ENCODE results near the gene CCDC172.

GRCh38 chr10:116429288-116429977 is 105.2 kb downstream of the CCDC172 start:
- TF ChIP-seq, protein P1, sequence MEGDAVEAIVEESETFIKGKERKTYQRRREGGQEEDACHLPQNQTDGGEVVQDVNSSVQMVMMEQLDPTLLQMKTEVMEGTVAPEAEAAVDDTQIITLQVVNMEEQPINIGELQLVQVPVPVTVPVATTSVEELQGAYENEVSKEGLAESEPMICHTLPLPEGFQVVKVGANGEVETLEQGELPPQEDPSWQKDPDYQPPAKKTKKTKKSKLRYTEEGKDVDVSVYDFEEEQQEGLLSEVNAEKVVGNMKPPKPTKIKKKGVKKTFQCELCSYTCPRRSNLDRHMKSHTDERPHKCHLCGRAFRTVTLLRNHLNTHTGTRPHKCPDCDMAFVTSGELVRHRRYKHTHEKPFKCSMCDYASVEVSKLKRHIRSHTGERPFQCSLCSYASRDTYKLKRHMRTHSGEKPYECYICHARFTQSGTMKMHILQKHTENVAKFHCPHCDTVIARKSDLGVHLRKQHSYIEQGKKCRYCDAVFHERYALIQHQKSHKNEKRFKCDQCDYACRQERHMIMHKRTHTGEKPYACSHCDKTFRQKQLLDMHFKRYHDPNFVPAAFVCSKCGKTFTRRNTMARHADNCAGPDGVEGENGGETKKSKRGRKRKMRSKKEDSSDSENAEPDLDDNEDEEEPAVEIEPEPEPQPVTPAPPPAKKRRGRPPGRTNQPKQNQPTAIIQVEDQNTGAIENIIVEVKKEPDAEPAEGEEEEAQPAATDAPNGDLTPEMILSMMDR (IDR thresholded peaks at IDR 0.05; ENCODE audit: borderline replicate concordance, extremely low read depth, low read length, poor library complexity, severe bottlenecking), result no peak
- no peak for TF ChIP-seq EZH2 (IDR thresholded peaks at IDR 0.05; ENCODE audit: borderline replicate concordance, low read depth, low read length, severe bottlenecking)

All from DND-41 (cell line).